Naive thymus-derived CD4-positive, alpha-beta T cell (primary cell): ENCODE data around the gene TFRC. TPM values are rescaled to one million over a fixed set of nuclear protein-coding genes. Genes with fewer than 3 reads are reported as not detected.
A peak's percentile ranks its signal among the peaks of the same experiment; 100 is the strongest.

ENCODE experiments used
- ATAC-seq: fragments of 150-1000 bp; cut with Tn5 transposase; 2 replicates; pipeline ENCODE4 v1.10.0; 2021; ENCODE audit warnings: mild to moderate bottlenecking, moderate library complexity
- CTCF ChIA-PET: fragments of 350-600 bp; sonication (Branson Sonifier 250); formaldehyde crosslinking; loops from one replicate; lab custom pipeline; 2021; ENCODE audit warnings: antibody characterized with exemption; lab: Charles Lee
- POLR2A ChIA-PET: fragments of 350-600 bp; sonication (Branson Sonifier 250); formaldehyde crosslinking; loops from one replicate; lab custom pipeline; 2021; ENCODE audit warnings: antibody characterized with exemption, inconsistent platforms; lab: Charles Lee
- DNase-seq, 9 donors: peaks; one replicate each; pipeline versions ENCODE4 v3.0.0 to v3.0.0-alpha.2; 2020 to 2022; ENCODE audit warnings: mixed read lengths in 1 of 9
- H3K27ac ChIP-seq: one replicate; pipeline ENCODE4 v1.7.0; 2013; ENCODE audit warnings: mild to moderate bottlenecking, low read depth, low read length, moderate library complexity
- H3K27me3 ChIP-seq, 2 donors: one replicate each; pipeline ENCODE4 v1.7.0; 2013; ENCODE audit warnings: low read length in 2 of 2, mild to moderate bottlenecking in 2 of 2, moderate library complexity in 2 of 2; ENCODE audit not compliant: control insufficient read depth in 2 of 2, insufficient read depth in 2 of 2
- H3K36me3 ChIP-seq, 3 experiments: 1 replicate in 2 of 3; 2 replicates in 1 of 3; pipeline ENCODE4 v1.7.0; 2013; ENCODE audit warnings: low read length in 3 of 3, mild to moderate bottlenecking in 3 of 3, moderate library complexity in 1 of 3; ENCODE audit not compliant: insufficient read depth in 3 of 3, control insufficient read depth in 2 of 3
- H3K4me1 ChIP-seq, 2 donors: one replicate each; pipeline ENCODE4 v1.7.0; 2013; ENCODE audit warnings: low read length in 2 of 2, mild to moderate bottlenecking in 2 of 2, moderate library complexity in 1 of 2; ENCODE audit not compliant: control insufficient read depth in 2 of 2, insufficient read depth in 2 of 2
- H3K4me3 ChIP-seq: 2 replicates; pipeline ENCODE4 v1.7.0; 2013; ENCODE audit warnings: mild to moderate bottlenecking, low read length
- H3K9me3 ChIP-seq, 3 experiments: 1 replicate in 2 of 3; 2 replicates in 1 of 3; pipeline ENCODE4 v1.7.0; 2013; ENCODE audit warnings: low read length in 3 of 3; ENCODE audit not compliant: control insufficient read depth in 2 of 3
- H3K27ac Mint-ChIP-seq, 9 donors: one replicate each; pipeline ENCODE4 v1.8.0; 2020 to 2022; ENCODE audit warnings: mixed read lengths in 9 of 9, mild to moderate bottlenecking in 8 of 9, moderate library complexity in 5 of 9, inconsistent platforms in 2 of 9
- H3K27me3 Mint-ChIP-seq, 5 donors: one replicate each; pipeline ENCODE4 v1.8.0; 2021 to 2022; ENCODE audit warnings: mixed read lengths in 5 of 5, mild to moderate bottlenecking in 1 of 5
- H3K36me3 Mint-ChIP-seq, 5 donors: one replicate each; pipeline ENCODE4 v1.8.0; 2020 to 2022; ENCODE audit warnings: mixed read lengths in 5 of 5, mild to moderate bottlenecking in 3 of 5, inconsistent platforms in 1 of 5
- H3K4me1 Mint-ChIP-seq, 7 donors: one replicate each; pipeline ENCODE4 v1.8.0; 2020 to 2022; ENCODE audit warnings: mixed read lengths in 7 of 7, mild to moderate bottlenecking in 3 of 7, inconsistent platforms in 1 of 7
- H3K4me3 Mint-ChIP-seq, 10 donors: one replicate each; pipeline ENCODE4 v1.8.0; 2020 to 2022; ENCODE audit warnings: mild to moderate bottlenecking in 10 of 10, mixed read lengths in 10 of 10, moderate library complexity in 6 of 10, inconsistent platforms in 2 of 10
- H3K9me3 Mint-ChIP-seq, 11 donors: one replicate each; pipeline ENCODE4 v1.8.0; 2020 to 2022; ENCODE audit warnings: mixed read lengths in 11 of 11, mild to moderate bottlenecking in 4 of 11, inconsistent platforms in 1 of 11, moderate library complexity in 1 of 11
- intact Hi-C, 2 donors: fragments of 100-400 bp; cut with micrococcal nuclease; formaldehyde crosslinking; loops; one replicate each; pipeline ENCODE4 v1.15.1; 2023
- polyA plus RNA-seq, 2 donors: library from polyadenylated mRNA; unstranded; fragments of 300-500 nt; fragmentation: Illumina TruSeq; gene quantifications; one replicate each; pipeline ENCODE4 v1.2.3, GENCODE V29; 2021
- total RNA-seq, 6 experiments: library from RNA in 5 of 6; stranded (reverse) in 5 of 6; gene quantifications; 1 replicate in 5 of 6; 2 replicates in 1 of 6; pipeline ENCODE4 v1.2.3 and lab custom pipeline; 2021 to 2026

TFRC gene
- total and polyA plus RNA-seq, 7 experiments from 2014 or later, result 12.6 to 417 (median 60.2) TPM

- no peaks in the 10 kb centered on the region for H3K27me3 ChIP-seq
- Mint-ChIP-seq H3K27me3 (no peaks in the 10 kb centered on the region), H3K9me3 (peaks cover 0 to 5% (median 0%) of the 10 kb centered on the region in 11 donors), H3K4me3 (peak overlapping the region in 1 of 10 donors; percentile 36), H3K4me1 (peaks cover 9 to 45% (median 32%) of the 10 kb centered on the region in 7 donors), H3K36me3 (peaks cover 0 to 12% (median 0%) of the 10 kb centered on the region in 5 donors), H3K27ac (peak overlapping the region in 1 of 9 donors; percentile 64)
- ChIA-PET POLR2A (no interaction called here), CTCF (no interaction called here)
- H3K4me3 ChIP-seq, result no peak overlapping the region
- peaks cover 10 to 19% of the 10 kb centered on the region in 2 donors for H3K4me1 ChIP-seq
- ATAC-seq (no peak), DNase-seq (no peak)
- intact Hi-C loops, result no loop called here
- H3K9me3 ChIP-seq, result no peaks in the 10 kb centered on the region
- H3K36me3 ChIP-seq, result no peaks in the 10 kb centered on the region
- no peak overlapping the region for H3K27ac ChIP-seq
Measured at GRCh38 chr3:196122021-196122687, 40.3 kb upstream of the TFRC start.

- peaks cover 6 to 38% (median 29%) of the 10 kb centered on the region in 7 donors for H3K4me1 Mint-ChIP-seq
- no peaks in the 10 kb centered on the region for H3K36me3 ChIP-seq
- intact Hi-C loops, result loop anchor here in 1 of 2 donors (2.0 kb wide), 1 partner anchor 58 kb away; no protein-coding TSS in a partner anchor
- H3K9me3 ChIP-seq, result no peaks in the 10 kb centered on the region
- peaks cover 0 to 9% (median 0%) of the 10 kb centered on the region in 5 donors for H3K36me3 Mint-ChIP-seq
- H3K4me3 Mint-ChIP-seq, result peak overlapping the region in 2 of 10 donors; percentile 11 to 42
- H3K27ac ChIP-seq, result no peak overlapping the region
- DNase-seq (no peak), ATAC-seq (no peak)
- no peak overlapping the region for H3K4me3 ChIP-seq
- H3K27ac Mint-ChIP-seq, result peak overlapping the region in 1 of 9 donors; percentile 42
- peaks cover 0 to 5% (median 0%) of the 10 kb centered on the region in 11 donors for H3K9me3 Mint-ChIP-seq
- CTCF ChIA-PET, result no interaction called here
- H3K27me3 ChIP-seq, result no peaks in the 10 kb centered on the region
- POLR2A ChIA-PET, result interaction anchor here (0.6 kb wide), 1 partner anchor 50 kb away, joined by 3 read pairs; no protein-coding TSS in a partner anchor
- peaks cover 10 to 20% of the 10 kb centered on the region in 2 donors for H3K4me1 ChIP-seq
- no peaks in the 10 kb centered on the region for H3K27me3 Mint-ChIP-seq
Measured at GRCh38 chr3:196121066-196121465, 39.2 kb upstream of the TFRC start.

- peaks cover 0 to 5% (median 0%) of the 10 kb centered on the region in 11 donors for H3K9me3 Mint-ChIP-seq
- no peaks in the 10 kb centered on the region for H3K27me3 ChIP-seq
- no peaks in the 10 kb centered on the region for H3K27me3 Mint-ChIP-seq
- H3K36me3 ChIP-seq, result no peaks in the 10 kb centered on the region
- ATAC-seq, result peak; percentile 34
- no peaks in the 10 kb centered on the region for H3K9me3 ChIP-seq
- no peak overlapping the region for H3K27ac ChIP-seq
- POLR2A ChIA-PET, result no interaction called here
- intact Hi-C loops, result loop anchor here in 1 of 2 donors (2.0 kb wide), 1 partner anchor 58 kb away; no protein-coding TSS in a partner anchor
- DNase-seq, result peak in 2 of 9 donors; percentile 2 to 8
- CTCF ChIA-PET, result no interaction called here
- H3K4me1 ChIP-seq, result peaks cover 10 to 21% of the 10 kb centered on the region in 2 donors
- H3K4me1 Mint-ChIP-seq, result peaks cover 6 to 38% (median 29%) of the 10 kb centered on the region in 7 donors
- peak overlapping the region in 3 of 9 donors; percentile 47 to 65 (median 56) for H3K27ac Mint-ChIP-seq
- peaks cover 0 to 9% (median 0%) of the 10 kb centered on the region in 5 donors for H3K36me3 Mint-ChIP-seq
- peak overlapping the region in 4 of 10 donors; percentile 34 to 72 (median 49) for H3K4me3 Mint-ChIP-seq
- no peak overlapping the region for H3K4me3 ChIP-seq
Measured at GRCh38 chr3:196120291-196120951, 38.5 kb upstream of the TFRC start.

GRCh38 chr3:196117809-196118208, 35.9 kb upstream of the TFRC start:
- peak overlapping the region in 1 of 9 donors; percentile 9 for H3K27ac Mint-ChIP-seq

GRCh38 chr3:196115678-196116083, 33.8 kb upstream of the TFRC start:
- Histone ChIP-seq H3K9me3 (no peaks in the 10 kb centered on the region), H3K27ac (no peak overlapping the region), H3K27me3 (no peaks in the 10 kb centered on the region), H3K4me3 (no peak overlapping the region), H3K4me1 (peaks cover 4 to 11% of the 10 kb centered on the region in 2 donors), H3K36me3 (no peaks in the 10 kb centered on the region)
- intact Hi-C loops, result no loop called here
- Mint-ChIP-seq H3K9me3 (no peaks in the 10 kb centered on the region), H3K36me3 (no peaks in the 10 kb centered on the region), H3K27ac (no peak overlapping the region), H3K27me3 (no peaks in the 10 kb centered on the region), H3K4me1 (peaks cover 0 to 46% (median 18%) of the 10 kb centered on the region in 7 donors), H3K4me3 (no peak overlapping the region)
- ChIA-PET CTCF (no interaction called here), POLR2A (no interaction called here)
- peak; percentile 31 for ATAC-seq
- no peak for DNase-seq

More at GRCh38 chr3:196117809-196118208, 35.9 kb upstream of the TFRC start:
- Histone ChIP-seq H3K27me3 (no peaks in the 10 kb centered on the region), H3K36me3 (no peaks in the 10 kb centered on the region), H3K27ac (no peak overlapping the region), H3K4me1 (peaks cover 10 to 21% of the 10 kb centered on the region in 2 donors), H3K9me3 (no peaks in the 10 kb centered on the region), H3K4me3 (no peak overlapping the region)
- Mint-ChIP-seq H3K36me3 (no peaks in the 10 kb centered on the region), H3K9me3 (no peaks in the 10 kb centered on the region), H3K27me3 (no peaks in the 10 kb centered on the region), H3K4me3 (no peak overlapping the region), H3K4me1 (peaks cover under 1 to 48% (median 26%) of the 10 kb centered on the region in 7 donors)
- CTCF ChIA-PET, result no interaction called here
- POLR2A ChIA-PET, result no interaction called here
- no peak for ATAC-seq
- intact Hi-C loops, result no loop called here
- no peak for DNase-seq

GRCh38 chr3:196111939-196112386, 30.1 kb upstream of the TFRC start:
- Mint-ChIP-seq H3K27ac (peak overlapping the region in 6 of 9 donors; percentile 26 to 93 (median 54)), H3K27me3 (no peaks in the 10 kb centered on the region), H3K4me3 (peak overlapping the region in 4 of 10 donors; percentile 28 to 69 (median 32)), H3K4me1 (peaks cover 0 to 30% (median 10%) of the 10 kb centered on the region in 7 donors), H3K9me3 (no peaks in the 10 kb centered on the region), H3K36me3 (no peaks in the 10 kb centered on the region)
- no peaks in the 10 kb centered on the region for H3K27me3 ChIP-seq
- no peaks in the 10 kb centered on the region for H3K36me3 ChIP-seq
- ChIA-PET CTCF (no interaction called here), POLR2A (no interaction called here)
- ATAC-seq (peak; percentile 89), DNase-seq (peak in 8 of 9 donors; percentile 18 to 56 (median 46))
- H3K4me3 ChIP-seq, result no peak overlapping the region
- H3K27ac ChIP-seq, result no peak overlapping the region
- intact Hi-C loops, result loop anchor here in 1 of 2 donors (1.0 kb wide), 2 partner anchors 30 to 67 kb away; partner anchors contain the start of gene TFRC
- peaks cover 0 to 9% of the 10 kb centered on the region in 2 donors for H3K4me1 ChIP-seq
- H3K9me3 ChIP-seq, result no peaks in the 10 kb centered on the region
